WERI-Rb-1 (cell line): ENCODE measurements around the gene FCRLB.

ENCODE experiments used
- DNase-seq: peaks from one replicate; pipeline ENCODE4 v3.0.0-alpha.2; 2020
- H3K27ac ChIP-seq: fragments of 250-450 bp; sonication (Bioruptor Pico); 2 replicates; pipeline ENCODE4 v1.5.1; 2020; ENCODE audit warnings: mild to moderate bottlenecking, moderate library complexity
- H3K27me3 ChIP-seq: fragments of 250-450 bp; sonication (Bioruptor Pico); 2 replicates; pipeline ENCODE4 v1.5.1; 2021; ENCODE audit warnings: mild to moderate bottlenecking, low read depth, moderate library complexity; ENCODE audit not compliant: insufficient read depth, severe bottlenecking
- H3K36me3 ChIP-seq: fragments of 250-450 bp; sonication (Bioruptor Pico); 2 replicates; pipeline ENCODE4 v1.5.1; 2020; ENCODE audit warnings: mild to moderate bottlenecking, moderate library complexity
- H3K4me3 ChIP-seq: 2 replicates; pipeline ENCODE4 v1.5.1; 2011; ENCODE audit warnings: low read depth, mild to moderate bottlenecking, control low read depth, low read length
- H3K9me3 ChIP-seq: fragments of 250-450 bp; sonication (Bioruptor Pico); 2 replicates; pipeline ENCODE4 v1.5.1; 2021; ENCODE audit warnings: mild to moderate bottlenecking, moderate library complexity; ENCODE audit not compliant: severe bottlenecking
- CTCF ChIP-seq: IDR thresholded peaks from 2 replicates; pipeline ENCODE4 v1.5.1; 2011; ENCODE audit warnings: low read depth, mild to moderate bottlenecking, control low read depth, inconsistent platforms, low read length

The FCRLB gene

GRCh38 chr1:161728376-161729226 lies 7.3 kb downstream of the FCRLB start:
- H3K4me3 ChIP-seq, result no peak overlapping the region
- H3K36me3 ChIP-seq, result no peaks in the 10 kb centered on the region; the same call in 1 of the 2 replicates
- no peak for TF ChIP-seq CTCF
- H3K9me3 ChIP-seq, result no peaks in the 10 kb centered on the region
- H3K27ac ChIP-seq, result no peak overlapping the region
- H3K27me3 ChIP-seq, result peaks cover 99% of the 10 kb centered on the region
- DNase-seq, result no peak

GRCh38 chr1:161730050-161730564 lies 8.8 kb downstream of the FCRLB start:
- no peaks in the 10 kb centered on the region; the same call in 1 of the 2 replicates for H3K36me3 ChIP-seq
- H3K27me3 ChIP-seq, result peaks cover 99% of the 10 kb centered on the region
- no peak for DNase-seq
- no peak overlapping the region for H3K27ac ChIP-seq
- no peaks in the 10 kb centered on the region for H3K9me3 ChIP-seq
- H3K4me3 ChIP-seq, result no peak overlapping the region
- no peak for TF ChIP-seq CTCF

DNA sequence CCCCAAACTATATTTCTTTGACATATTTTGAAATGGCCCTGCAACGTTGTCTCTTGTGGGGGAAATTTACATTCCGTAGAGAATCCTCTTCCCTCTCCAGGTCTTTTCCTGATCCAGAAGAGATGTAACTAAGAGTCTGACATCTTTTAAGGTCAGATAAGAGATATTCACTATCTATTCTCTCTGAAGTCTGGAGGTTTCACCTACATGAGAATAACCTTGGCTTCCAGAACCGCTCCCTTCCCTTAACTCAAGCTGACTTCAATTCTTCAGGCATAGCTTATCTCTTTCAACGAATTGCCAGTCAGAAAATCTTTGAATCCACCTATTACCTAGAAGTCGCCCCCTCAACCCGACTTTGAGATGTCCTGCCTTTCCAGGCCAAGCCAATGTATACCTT lies 9.9 kb downstream of the FCRLB start:
- no peak for TF ChIP-seq CTCF
- Histone ChIP-seq H3K27ac (no peak overlapping the region), H3K9me3 (no peaks in the 10 kb centered on the region), H3K4me3 (no peak overlapping the region), H3K36me3 (no peaks in the 10 kb centered on the region; the same call in 1 of the 2 replicates), H3K27me3 (peaks cover 99% of the 10 kb centered on the region)
- DNase-seq, result no peak

DNA sequence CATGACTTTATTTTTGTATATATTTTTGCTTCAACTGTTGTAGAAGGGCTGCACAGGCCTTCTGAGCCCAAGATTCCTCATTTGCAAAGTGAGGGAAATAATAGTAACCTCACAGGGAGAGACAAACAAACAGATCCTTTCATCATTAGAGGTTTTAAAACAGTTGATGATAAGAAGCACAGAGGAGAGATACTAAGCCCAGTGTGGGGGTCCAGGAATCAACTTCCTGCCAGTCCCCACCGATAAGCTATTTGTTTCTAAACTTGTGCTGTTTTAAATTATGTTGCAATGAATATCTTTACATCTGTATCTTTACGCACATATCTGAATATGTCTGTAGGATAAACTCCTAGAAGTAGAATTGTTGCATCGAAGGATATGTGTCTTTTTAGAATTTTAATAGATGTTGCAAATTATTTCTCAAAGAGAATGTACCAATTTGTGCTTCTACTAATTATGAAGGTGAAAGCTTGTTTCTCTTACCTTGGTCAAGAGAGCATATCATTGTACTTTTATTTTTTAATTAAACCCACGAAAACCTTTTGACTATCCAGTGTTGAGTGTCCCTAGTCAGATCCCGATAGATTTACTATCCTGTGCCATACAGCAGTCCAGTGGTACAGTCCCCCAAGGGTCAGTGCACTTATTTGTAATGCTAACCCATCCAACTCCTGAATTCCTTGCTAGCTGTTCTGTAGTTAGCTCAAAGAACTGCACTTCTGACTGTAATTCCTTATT lies 10.8 kb downstream of the FCRLB start:
- H3K27ac ChIP-seq, result no peak overlapping the region
- no peak for DNase-seq
- no peak for TF ChIP-seq CTCF
- no peak overlapping the region for H3K4me3 ChIP-seq
- H3K27me3 ChIP-seq, result peaks cover 100% of the 10 kb centered on the region
- H3K9me3 ChIP-seq, result no peaks in the 10 kb centered on the region
- no peaks in the 10 kb centered on the region for H3K36me3 ChIP-seq

- no peak for DNase-seq
- TF ChIP-seq CTCF, result no peak
Observed at GRCh38 chr1:161733526-161733925, 12.2 kb downstream of the FCRLB start.

More at GRCh38 chr1:161733526-161733925, 12.2 kb downstream of the FCRLB start:
- Histone ChIP-seq H3K4me3 (no peak overlapping the region), H3K27me3 (peaks cover 100% of the 10 kb centered on the region), H3K9me3 (no peaks in the 10 kb centered on the region), H3K27ac (no peak overlapping the region), H3K36me3 (no peaks in the 10 kb centered on the region)
